Epidermal melanocyte (primary cell): ENCODE data around the gene PCLO.
"Not testable (repeated sequence)": the region's sequence is repeated elsewhere in the genome, so short reads cannot be mapped to it uniquely, and the experiment has no call there.

Source experiments
- DNase-seq: peaks from one replicate; pipeline ENCODE4 v3.0.0; 2011; ENCODE audit warnings: low spot score; ENCODE audit not compliant: insufficient read length

PCLO gene

DNA sequence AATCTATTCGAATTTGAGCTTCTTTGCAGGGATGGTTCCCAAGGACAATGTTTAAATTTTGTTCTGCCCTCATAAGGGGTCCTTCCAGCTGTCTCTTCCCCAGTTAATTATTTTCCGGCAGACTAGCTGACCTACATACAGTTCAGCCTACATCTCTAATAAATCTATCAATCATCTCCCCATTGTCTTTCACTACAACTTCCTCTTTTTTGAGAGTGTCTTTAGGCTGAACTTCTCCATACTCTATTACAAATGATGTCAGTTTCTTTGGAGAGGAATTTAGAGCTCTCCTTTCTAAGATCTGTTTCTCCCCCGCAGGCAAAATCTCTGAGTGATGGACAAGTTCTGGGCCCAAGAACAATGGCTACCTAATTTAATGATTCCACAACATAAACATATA is 122.2 kb downstream of the PCLO start:
- no peak for DNase-seq

DNA sequence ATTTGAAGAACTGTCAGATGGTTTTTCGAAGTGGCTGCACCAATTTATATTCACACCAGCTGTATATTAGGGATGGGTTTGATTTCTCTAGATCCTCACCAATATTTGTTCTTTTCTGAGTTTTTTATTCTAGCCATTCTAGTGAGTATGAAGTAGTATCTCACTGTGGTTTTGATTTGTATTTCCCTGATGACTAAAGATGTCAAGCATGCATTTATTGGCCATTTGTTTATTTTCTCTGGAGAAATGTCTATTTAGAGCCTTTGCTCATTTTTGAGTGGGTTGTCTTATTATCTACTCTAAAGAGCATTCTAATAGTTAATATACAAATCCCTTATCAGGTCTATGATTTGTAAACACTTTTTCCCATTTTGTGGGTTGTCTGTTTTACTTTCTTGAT is 123.9 kb downstream of the PCLO start:
- no peak for DNase-seq

DNA sequence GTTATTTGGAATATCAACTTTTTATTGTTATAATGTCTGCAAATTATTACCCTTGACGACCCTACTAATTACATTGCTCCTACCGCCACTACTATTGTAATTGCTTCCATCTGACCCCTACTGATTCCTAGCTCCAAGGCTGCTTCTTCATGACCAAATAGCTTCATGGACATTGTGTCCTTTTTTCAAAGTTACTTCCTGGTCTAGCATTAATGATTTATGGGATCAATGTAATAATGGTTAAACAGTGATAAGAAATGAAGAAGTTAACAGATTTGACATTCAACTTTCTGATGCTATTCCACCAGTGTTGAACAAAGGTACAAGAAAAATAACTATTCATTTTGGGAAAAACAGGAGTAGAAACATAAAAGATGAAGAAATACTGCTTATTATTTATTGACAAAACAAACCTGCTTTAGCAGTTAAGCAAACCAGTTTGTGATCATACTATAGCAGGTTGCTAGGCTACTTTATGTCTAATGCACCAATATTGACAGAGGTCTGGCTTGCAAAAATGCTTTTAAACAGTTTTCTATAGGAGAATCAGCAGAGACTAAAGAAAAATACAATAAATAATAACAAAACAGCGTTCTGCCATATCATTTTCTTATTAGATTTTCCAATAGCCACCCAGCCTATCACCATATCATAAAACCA is 125.8 kb downstream of the PCLO start:
- no peak for DNase-seq

- DNase-seq: no peak
Observed at GRCh38 chr7:83036130-83036529, 126.6 kb downstream of the PCLO start.

- no peak for DNase-seq
Observed at GRCh38 chr7:83032195-83032594, 130.5 kb downstream of the PCLO start.

GRCh38 chr7:83023817-83024665 is 138.6 kb downstream of the PCLO start:
- not testable (repeated sequence) for DNase-seq

GRCh38 chr7:83021032-83021431 is 141.7 kb downstream of the PCLO start:
- DNase-seq: no peak

DNA sequence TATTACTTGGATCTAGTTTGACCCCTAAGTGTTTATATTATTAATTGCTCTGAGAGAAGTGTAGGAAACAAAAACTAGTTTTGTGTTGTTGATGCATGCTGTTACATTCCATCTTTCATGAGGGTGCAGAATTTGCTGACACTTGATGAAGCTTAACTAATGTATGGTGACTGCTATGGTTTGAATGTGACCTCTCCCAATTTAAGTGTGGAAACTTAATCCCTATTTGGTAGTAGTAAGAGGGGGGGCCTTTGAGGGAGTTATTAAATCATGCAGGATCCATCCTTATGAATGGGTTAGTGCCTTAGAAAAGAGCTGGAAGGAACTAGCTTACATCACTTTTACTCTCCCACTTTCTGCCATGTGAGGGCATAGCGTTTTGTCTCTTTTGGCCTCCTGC is 142.5 kb downstream of the PCLO start:
- no peak for DNase-seq

DNA sequence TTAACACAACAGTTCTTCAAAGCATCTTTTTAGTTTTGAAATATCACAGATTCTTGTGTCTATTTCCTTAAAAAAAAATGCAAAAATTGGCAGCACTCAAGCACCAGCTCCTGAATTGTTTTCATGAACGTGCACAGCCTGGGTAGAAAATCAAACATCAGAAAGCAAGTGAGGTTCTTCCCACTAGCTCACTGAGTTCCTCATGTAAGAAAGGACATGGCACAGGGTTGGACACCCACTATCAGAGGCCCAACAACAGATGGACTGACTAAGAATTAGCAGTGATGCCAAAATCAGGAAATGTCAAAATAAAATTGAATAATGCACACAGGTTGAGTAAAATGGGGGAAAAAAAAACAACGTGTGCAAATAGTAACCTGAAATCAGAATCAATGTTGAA is 146.8 kb downstream of the PCLO start:
- no peak for DNase-seq

DNA sequence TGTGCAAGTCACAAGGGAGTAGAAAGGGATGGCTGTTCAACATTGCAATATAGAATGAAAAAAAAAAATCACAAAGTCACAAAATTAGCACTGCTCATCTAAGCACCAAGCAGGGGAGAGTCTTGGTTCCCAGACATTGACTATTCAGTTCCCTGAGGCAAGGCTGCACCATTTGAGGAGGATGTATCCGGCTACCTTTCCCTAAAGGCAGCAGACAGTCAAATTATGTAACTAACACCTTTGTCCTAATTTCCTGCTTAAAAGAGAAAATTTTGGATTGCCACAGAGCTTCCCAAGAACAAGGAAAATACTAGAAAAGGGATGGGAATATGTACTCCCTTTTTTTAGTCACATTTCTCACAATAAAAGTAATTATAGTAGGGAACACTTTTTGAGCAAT is 148.1 kb downstream of the PCLO start:
- DNase-seq: no peak

DNA sequence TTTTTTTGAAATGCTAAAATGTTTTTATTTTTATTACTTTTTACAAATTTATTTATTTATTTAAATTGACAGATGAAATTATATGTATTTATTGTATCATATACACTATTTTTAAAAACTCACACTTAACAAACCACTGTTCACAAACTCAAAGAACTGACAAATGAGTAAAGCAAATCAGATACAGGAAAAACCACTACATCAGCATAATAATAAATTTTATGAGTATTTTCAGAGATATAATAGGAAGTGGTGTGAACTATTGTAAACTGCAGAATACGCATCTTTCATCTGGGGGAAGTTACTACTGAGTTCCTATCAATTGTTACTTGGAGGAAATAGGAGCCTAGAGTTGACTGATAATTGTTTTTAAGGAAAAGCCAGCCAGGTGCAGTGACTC is 150.7 kb downstream of the PCLO start:
- DNase-seq: no peak

DNA sequence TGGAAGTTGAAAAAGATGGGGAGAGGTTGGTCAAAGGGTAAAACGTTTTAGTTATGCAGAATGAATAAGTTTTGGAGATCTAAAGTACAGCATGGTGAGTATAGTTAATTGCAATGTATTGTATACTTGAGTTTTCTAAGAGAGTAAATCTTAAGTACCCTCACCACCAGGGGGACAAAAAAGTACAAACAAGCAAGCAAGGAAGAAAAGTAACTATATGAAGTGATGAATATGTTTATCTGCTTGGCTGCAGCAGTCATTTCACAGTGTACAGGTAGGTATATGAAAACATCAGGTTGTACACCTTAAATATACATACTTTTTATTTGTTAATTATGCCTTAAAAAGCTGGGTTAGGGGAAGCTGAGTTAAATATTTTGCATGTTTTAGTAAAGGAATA is 157.3 kb downstream of the PCLO start:
- no peak for DNase-seq

- DNase-seq: no peak
Observed at GRCh38 chr7:83001362-83002040, 161.2 kb downstream of the PCLO start.

GRCh38 chr7:82998436-82998835 is 164.2 kb downstream of the PCLO start:
- DNase-seq: no peak

- DNase-seq: no peak
Observed at GRCh38 chr7:82985144-82985802, 177.4 kb downstream of the PCLO start.

GRCh38 chr7:82980130-82980788 is 182.4 kb downstream of the PCLO start:
- DNase-seq: no peak

DNA sequence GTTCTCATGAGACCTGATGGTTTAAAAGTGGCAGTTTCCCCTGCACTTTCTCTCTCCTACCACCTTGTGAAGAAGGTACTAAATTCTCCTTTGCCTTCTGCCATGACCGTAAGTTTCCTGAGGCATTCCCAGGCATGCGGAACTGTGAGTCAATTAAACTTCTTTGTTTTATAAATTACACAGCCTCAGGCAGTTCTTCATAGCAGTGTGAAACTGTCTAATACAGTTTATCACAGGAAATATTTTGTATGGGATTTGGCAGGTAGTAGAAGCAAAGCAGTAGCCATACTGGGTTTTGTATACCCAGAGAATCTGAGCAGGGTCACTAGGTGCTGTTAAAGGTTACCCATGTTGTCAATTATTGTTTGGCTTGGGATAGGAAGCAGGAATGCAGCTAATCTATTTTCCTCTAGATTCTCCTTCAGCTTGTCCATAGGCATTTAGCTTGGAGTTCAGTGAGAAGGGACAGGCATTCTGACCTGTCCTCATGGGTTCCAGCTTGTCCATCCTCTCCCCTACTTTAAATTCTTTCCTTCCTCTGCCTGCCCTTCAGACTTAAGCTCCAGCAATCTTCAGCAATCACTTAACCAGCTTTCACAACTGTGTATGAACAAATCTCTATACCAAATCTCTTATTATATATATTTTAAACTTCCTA is 186.7 kb downstream of the PCLO start:
- DNase-seq: no peak

GRCh38 chr7:82972135-82972534 is 190.5 kb downstream of the PCLO start:
- no peak for DNase-seq

DNA sequence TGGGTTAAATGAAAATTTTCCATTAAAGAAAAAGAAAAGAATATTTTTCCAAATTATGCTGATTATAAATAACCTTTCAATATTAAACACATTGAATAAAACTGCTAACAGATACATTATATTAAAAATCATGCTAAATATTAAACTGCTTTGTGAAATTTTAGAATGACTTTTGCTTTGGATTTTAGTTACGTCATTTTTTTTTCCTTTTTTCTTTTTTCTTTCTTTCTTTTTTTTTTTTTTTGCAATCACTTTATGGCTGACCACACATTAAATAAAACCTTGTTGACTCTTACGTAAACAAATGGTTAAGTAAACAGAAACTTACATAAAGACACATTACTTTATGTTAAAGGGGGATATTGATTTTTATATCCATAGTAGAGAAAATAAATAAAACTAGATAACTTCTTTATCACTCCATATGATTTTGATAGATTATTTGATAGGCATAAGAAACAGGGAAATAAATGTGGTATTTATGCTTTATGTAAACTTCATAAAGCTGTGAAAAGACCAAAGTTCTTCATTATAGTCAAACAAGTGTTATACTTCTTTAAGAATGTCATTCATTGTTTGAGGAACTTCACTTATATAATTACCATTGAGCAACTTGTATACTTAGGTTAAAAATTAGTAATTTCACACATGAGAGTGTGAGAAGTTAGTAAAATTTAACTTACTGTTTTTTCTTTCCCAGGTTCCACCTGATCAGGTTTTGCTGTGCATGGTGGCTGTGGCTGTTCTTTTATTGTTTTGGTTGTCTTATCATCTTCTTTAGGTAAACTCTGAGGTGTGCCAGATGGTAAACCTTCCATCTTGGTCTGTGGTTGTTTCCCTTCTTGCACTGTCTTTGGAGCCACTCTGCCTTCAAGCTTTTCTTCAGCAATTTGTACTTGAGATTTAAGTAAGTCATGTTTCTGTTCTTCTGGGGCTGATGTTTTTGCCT is 197.3 kb downstream of the PCLO start:
- DNase-seq: no peak
